EH (cell line): ENCODE results near the gene ERG.

Experiments used
- DNase-seq: peaks from one replicate; pipeline ENCODE4 v3.0.0-alpha.2; 2015; ENCODE audit warnings: low read depth

ERG gene

DNA sequence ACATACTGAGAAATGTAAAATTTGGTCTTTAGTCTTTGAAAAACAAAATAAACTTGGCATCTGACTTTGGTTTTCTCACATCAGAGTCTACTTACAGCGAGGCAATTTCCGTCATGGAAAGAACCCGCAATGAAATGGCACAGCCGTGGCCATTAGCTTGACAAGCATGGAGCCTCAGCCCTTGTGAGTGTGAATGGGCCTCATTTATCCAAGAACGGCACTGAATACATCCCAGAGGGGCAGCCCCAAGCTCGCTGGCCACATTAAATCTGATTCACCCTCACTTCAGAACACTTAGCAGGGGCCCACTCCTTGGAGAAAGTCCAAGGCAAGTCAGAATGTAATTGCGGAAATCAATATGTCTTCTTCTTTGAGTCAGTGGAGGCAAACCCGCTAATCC is 64.8 kb downstream of the ERG start:
- no peak for DNase-seq

GRCh38 chr21:38430401-38430984 is 67.8 kb downstream of the ERG start:
- no peak for DNase-seq

DNA sequence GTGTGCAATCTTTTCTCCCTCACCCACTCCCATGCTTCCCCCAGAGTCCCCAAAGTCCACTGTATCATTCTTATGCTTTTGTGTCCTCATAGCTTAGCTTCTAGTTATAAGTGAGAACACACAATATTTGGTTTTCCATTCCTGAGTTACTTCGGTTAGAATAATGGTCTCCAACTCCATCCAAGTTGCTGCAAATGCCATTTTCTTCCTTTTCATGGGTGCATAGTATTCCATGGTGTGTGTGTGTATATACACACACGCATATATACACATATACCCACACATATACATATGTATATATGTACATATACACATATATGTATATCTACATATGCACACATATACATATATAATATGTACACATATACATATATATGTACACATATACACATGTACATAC is 69.3 kb downstream of the ERG start:
- no peak for DNase-seq

- no peak for DNase-seq
Measured at GRCh38 chr21:38428211-38428610, 70.1 kb downstream of the ERG start.

DNA sequence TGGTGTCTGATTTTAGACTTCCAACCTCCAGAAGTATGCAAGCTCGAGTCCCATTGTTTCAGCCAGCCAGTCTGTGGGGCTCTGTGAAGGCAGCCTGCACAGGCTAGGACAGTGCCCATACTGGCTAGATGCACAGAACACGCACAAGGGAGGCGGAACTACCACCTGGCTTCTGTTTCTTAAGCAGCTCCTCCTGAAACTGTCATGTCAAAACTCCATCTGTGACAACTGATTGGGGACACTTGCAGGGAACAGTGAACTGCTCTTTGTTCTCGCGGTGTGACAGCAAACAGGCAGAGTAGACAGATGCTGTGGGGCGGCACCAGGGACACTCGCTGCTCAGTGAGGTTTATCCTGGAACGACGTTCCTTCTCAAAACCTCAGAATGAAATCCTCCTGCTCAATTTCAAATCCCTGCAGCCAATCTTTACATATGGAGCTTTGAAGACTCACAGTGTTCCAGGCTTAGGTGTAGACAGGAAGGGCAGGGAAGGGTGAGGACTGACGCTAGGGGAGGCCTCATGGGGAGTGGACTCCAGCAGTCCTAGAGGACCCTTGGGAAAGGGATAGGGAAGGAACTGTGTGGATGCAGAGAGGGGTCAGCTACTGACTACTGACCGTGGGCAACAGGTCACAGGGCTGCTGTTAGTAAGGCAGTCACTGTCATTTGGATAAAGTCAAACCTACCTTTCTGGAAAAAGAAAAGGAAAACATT is 73.8 kb downstream of the ERG start:
- DNase-seq, result no peak

- DNase-seq, result no peak
Measured at GRCh38 chr21:38422082-38422481, 76.2 kb downstream of the ERG start.

DNA sequence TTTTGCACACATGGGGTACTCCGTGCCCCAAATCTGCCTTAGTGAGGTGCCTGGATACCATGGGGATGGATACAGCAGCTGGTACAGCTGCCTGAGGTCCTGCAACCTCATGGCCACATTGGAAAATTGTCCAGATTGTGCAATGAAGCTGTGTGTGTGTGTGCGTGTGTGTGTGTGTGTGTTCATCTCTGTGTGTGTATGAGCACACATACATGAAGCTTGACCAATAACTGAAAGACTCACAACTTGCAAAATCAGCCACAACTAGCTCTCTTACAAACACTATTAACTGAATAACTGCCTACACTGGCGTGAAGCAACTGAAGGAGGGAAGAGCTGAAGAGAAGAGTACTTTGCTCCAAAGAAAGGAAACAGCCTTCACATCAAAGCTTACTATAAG is 78.1 kb downstream of the ERG start:
- DNase-seq, result no peak

DNA sequence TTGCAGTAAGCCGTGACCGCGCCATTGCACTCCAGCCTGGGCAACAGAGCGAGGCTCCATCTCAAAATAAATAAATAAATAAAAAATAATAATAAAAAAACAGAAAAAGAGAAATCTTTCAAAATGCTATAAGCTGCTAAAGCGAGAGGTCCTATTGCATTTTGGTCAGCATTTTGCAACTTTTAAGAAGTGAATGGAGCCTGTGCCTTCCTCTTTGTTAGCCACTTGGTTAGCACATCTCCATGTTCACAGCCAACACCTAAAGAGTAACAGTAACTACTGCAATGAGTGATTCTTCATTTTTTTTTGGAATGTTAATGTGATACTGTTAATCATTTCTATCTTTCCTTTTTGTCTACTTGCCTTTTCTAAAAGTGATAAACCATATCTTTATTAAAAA is 80.6 kb downstream of the ERG start:
- DNase-seq, result no peak

GRCh38 chr21:38416791-38417190 is 81.5 kb downstream of the ERG start:
- DNase-seq, result peak; percentile 34

GRCh38 chr21:38413958-38414548 is 84.2 kb downstream of the ERG start:
- peak; percentile 30 for DNase-seq

- no peak for DNase-seq
Measured at GRCh38 chr21:38410466-38410865, 87.8 kb downstream of the ERG start.

DNA sequence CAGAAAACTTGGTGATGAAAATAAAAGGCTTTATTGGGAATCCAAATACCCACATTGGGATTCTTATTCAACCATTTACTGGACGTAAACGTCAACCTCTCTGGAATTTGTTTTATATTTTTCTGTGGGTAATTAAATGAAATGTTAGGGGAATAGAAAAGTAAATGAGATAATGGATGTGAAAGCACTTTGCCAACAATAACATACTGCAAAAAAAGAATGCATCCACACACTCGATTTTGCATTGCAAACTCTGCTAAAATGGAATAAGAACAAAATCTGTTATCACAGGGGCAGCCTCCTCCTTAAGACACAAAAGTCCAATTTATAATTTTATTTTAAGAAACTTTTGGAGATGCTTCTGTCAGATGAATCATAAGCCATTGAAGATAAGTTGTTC is 88.4 kb downstream of the ERG start:
- DNase-seq, result peak; percentile 33

DNA sequence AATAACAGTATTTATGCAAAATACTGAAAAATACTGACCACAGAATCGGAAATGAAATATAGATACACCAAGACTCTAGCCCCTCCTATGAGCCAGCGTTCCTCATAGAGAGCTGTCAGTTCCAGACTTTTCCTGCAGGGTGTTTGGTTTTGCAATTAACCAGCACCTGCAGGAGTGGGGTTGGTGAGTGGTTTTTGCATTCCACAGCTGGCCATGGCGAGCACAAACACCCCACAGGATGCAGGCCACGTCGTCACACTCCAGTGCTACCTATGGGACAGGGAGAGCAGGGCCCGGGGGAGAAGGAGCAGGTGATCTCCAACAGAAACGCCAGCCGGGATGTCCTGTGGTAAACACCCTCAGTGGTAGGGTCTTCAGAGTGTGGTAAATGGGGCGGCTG is 94.1 kb downstream of the ERG start:
- DNase-seq, result no peak

DNA sequence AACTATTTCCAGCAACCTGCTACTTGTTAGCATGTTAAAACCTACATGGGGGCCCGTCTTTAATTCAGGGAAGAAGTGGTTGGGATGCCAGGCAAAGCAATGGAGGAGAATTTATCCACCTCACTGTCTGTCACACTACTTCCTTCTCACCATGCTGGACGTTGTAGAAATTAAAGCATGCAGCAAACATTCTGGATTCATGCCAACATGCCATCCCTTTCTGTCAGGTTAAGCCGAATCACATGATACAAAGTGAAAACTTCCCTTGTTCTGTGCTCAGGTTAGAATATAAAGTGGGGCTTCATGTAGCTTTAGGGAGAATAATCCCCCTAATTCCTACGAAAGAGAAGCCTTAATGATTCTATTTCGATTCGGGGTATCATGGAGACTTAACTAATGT is 95.5 kb downstream of the ERG start:
- no peak for DNase-seq

GRCh38 chr21:38402291-38402690 is 96.0 kb downstream of the ERG start:
- no peak for DNase-seq

DNA sequence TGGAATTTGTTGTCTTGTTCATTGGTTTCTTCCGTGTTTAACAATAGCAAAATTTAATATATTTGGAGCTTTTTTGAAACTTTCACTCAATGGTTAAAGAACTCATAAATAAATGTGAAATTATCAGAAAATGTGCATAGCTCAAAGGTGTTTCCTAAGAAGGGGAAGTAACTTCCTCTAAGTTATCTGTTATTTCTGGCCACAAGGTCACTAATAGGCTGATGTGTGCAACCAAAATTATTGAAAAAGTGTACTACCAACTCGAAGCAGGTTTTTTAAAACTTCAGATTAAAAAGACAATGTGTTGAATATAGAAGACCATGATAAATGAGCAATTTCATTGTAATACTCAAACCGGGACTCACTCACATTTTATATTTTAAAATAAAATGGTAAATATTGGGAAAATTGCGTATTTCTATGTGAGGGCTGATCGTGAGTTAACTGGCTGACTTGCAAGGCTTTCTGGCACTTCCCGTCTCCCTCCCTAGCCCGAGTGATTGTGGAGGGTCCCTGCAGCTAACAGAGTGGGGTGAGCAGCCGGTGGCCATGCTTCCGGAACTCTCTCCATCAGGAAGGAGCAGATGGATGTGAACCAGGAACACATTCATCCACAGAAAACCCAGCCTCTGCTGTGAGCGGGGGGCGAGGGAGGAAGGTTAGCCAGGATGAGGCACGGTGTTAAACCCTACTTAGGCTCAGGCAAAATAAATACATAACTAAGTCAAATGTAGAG is 96.9 kb downstream of the ERG start:
- no peak for DNase-seq

GRCh38 chr21:38400195-38400919 is 97.9 kb downstream of the ERG start:
- DNase-seq, result no peak

- DNase-seq, result no peak
Measured at GRCh38 chr21:38399103-38399502, 99.2 kb downstream of the ERG start.

DNA sequence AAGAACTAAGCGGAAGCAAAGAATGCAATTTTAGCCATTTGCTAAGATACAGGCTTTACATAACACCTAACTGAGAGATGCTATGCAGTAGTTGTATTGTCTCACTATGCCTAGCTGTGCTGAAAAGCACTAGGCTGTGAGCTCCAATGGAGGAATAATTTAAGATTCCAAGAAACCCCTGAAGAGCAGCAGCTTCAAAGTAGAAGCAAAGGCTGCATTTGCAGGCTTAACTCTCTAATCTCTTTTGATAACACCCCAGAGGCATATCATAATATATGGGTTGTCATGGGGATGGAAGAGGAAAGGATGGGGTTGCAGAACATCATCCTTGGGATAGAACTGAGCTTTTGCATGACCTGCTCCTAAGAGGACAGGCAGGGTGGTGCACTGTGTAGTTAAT is 102.0 kb downstream of the ERG start:
- DNase-seq, result no peak

GRCh38 chr21:38395581-38395980 is 102.7 kb downstream of the ERG start:
- DNase-seq, result no peak

DNA sequence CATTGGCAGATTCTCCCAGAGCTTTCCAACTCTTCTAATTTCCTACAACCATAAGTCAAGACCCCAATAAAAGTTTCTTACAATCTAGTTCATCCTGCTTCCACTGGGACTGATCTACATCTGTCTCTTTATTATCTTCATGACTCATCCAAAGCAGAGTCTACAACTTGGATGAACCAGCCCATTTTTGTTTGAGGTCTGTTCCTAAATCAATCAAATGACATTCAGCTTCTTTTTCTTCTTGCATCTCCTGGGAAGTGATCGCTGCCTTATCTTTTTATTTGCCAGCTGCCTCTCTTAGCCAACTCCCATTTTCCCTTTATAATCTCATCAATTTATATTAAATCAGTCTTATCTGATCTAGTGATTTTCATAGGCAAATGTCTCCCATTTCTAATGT is 105.6 kb downstream of the ERG start:
- peak; percentile 18 for DNase-seq

GRCh38 chr21:38389896-38390295 is 108.4 kb downstream of the ERG start:
- DNase-seq, result no peak

GRCh38 chr21:38389354-38389676 is 109.0 kb downstream of the ERG start:
- no peak for DNase-seq
